Hematopoietic multipotent progenitor cell treated with erythropoietin and hydrocortisone succinate and interleukin-3 and kit ligand, for 15 days (in vitro differentiated cells): Measurements from ENCODE around the gene RAB36.

Source experiments
- DNase-seq: peaks from one replicate; pipeline ENCODE4 v3.0.0-alpha.2; 2015; ENCODE audit warnings: low spot score

RAB36 gene

GRCh38 chr22:23144932-23145877 lies at the start of gene RAB36:
RAB36 (plus strand) TSS chr22:23145477; CDS start chr22:23146617, 1,140 bp downstream.
- peak; percentile 87 for DNase-seq

DNA sequence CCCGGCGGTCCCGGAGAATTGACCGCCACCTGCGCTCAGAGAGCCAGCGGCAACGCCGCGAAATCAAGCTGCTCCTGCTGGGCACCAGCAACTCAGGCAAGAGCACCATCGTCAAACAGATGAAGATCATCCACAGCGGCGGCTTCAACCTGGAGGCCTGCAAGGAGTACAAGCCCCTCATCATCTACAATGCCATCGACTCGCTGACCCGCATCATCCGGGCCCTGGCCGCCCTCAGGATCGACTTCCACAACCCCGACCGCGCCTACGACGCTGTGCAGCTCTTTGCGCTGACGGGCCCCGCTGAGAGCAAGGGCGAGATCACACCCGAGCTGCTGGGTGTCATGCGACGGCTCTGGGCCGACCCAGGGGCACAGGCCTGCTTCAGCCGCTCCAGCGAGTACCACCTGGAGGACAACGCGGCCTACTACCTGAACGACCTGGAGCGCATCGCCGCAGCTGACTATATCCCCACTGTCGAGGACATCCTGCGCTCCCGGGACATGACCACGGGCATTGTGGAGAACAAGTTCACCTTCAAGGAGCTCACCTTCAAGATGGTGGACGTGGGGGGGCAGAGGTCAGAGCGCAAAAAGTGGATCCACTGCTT lies 49.4 kb upstream of the RAB36 start:
- DNase-seq, result no peak

GRCh38 chr22:23097412-23098229 lies 47.7 kb upstream of the RAB36 start:
- no peak for DNase-seq

DNA sequence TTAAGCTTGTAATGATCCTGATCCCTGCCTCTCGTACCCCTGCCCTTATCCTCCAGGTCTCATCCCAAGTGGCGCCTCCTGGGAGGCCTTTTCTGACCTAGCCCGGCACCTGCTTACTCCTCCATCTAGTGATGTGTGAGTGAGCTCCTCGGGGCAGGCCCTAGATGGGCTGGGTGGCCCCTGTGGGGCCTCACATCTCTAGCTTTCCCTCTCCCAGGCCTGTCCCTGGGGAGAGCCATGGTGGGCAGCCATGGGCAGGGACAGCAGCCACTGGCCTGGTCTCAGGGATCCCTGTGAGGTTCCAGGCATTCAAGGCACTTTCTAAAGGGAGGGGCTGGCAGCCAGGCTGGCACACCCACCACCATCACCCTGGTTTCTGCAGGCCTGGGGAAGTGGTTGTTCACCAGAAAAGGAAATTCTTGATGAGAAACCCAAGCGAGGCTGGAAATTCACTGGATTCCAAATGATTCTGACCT lies 47.0 kb upstream of the RAB36 start:
- no peak for DNase-seq

DNA sequence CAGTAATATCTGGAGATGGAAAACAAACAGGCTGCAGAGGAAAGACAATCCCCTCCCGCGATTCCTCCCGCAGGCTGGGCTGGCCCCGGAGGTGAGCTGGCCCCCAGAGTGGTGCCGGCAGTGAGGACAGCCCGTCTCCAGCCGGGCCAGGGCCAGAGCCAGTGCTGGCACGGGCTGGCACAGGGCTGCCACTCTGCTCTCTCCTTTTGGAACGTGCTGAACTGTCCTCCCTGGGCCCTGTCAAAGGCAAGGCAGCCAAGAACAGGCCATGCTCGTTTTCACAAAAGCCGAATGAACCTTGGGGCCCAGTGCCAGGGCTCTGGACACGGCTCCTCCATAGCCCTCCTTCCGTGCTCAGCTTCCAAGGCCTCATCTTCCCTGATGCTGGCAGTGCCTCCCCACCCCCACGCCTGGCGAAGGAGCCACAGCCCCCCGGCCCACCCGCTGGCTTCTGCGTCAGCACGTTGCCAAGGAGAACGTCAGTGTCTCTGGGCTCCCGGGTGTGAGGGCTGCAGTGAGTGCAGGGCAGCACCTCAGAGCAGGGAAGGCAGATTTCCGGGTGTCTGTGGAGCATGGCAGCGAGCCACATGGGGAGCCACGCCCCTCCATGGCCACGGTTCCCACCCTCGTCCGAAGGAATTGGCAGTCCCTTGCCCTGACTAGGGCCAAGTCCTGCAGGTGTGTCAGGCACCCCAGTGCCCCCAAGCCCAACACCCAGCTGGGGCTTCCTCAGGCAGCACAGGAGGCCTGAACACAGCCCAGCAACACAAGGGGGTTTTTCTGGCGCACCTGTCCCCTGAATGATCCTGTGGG lies 46.4 kb upstream of the RAB36 start:
- peak; percentile 36 for DNase-seq

DNA sequence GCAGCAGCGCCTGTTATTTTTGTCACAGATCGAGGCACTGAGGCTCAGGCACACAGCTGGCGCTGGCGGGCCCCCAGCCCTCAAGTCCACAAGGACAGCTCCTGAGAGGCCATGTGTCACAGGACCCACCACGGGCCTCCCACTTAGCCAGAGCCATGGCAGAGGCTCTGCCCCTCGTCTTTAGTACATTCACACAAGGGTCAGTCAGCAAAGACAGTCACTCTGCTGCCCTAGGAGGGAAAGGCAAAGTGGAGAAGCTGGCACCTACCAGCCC lies 45.8 kb upstream of the RAB36 start:
- DNase-seq, result no peak

GRCh38 chr22:23100124-23100801 lies 45.0 kb upstream of the RAB36 start:
- no peak for DNase-seq

DNA sequence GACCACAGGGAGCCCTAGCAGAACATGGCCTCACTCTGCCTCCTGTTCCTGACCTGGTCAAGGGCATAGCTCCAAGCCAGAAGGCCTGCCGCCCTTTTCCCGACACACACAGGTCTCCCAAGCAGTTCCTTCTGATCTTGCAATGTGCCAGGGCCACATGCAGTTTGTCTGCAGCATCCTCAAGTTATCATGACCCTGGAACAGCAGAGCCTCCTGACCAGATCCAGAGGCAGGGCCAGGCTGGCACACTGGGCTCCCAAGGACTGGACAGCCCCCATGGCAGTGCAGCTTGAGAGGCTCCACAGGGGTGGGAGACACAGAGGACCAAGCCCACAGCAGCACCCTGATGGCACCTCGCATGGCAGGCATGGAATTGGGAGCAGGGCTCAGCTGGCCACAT lies 43.8 kb upstream of the RAB36 start:
- DNase-seq, result no peak

DNA sequence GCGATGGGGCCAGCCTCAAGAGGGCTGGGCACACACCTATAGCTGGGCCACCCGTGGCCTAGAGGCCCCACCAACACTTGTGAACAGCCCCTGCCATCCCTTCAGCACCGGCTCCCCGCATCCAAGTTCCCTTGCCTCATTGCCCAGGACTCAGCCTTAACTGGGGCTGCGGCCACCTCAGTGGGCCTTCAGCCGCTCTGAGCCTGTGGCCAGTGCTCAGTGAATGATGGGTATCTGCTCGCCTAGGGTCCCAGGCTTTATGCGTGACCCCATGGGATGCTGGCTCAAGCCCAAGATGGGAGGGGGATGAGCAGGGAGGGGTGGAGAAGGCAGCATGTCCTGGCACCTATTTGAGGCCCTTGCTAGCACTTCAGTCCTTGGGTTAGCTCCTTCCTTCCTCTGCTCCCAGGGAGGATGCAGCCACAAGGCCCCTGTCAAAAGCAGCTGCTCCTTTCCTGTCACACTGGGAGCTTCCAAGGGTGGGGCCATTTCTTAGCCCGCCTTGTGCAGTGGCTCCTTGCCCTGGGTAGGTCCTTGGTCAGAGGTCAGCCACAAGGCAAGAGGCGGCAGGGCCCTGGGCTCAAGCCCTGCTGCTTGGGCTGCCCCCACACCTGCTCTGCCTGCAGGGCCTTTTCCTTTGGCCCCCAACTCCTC lies 43.1 kb upstream of the RAB36 start:
- no peak for DNase-seq

- no peak for DNase-seq
Observed at GRCh38 chr22:23102776-23103175, 42.5 kb upstream of the RAB36 start.

- DNase-seq, result no peak
Observed at GRCh38 chr22:23103199-23103954, 41.9 kb upstream of the RAB36 start.

GRCh38 chr22:23104187-23104971 lies 40.9 kb upstream of the RAB36 start:
- DNase-seq, result no peak

- DNase-seq, result no peak
Observed at GRCh38 chr22:23105304-23105703, 40.0 kb upstream of the RAB36 start.

- DNase-seq, result no peak
Observed at GRCh38 chr22:23105919-23106318, 39.4 kb upstream of the RAB36 start.

DNA sequence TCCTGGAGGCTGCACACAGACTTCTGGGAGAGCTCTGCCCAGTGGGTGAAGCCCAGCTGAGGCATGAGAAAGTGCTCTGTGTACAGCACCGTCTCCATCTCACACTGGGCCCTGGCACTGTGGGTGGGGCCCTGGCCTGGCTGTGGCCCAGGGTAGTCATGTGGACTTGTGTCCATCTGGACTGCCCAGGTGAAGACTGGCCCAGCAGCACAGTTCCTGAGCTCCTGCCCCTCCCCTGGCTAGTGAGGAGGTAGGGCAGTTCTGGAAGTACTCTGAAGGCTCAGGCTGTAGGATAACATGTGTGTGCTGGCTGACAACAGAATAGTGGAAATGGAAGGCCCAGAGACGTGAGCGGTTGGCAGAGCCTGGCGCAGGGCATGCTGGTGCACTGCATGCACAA lies 38.9 kb upstream of the RAB36 start:
- peak; percentile 56 for DNase-seq

GRCh38 chr22:23106906-23107367 lies 38.3 kb upstream of the RAB36 start:
- DNase-seq, result peak; percentile 94

GRCh38 chr22:23107487-23108248 lies 37.6 kb upstream of the RAB36 start:
- DNase-seq, result no peak
